GM19438 (cell line): ENCODE measurements around the gene ERFE.

Experiments used
- ATAC-seq: cut with Tn5 transposase; IDR thresholded peaks from one replicate; pipeline ENCODE4 v1.9.1; 2021; ENCODE audit warnings: low read depth; ENCODE audit not compliant: unreplicated experiment

ERFE gene

GRCh38 chr2:238138331-238139195, 20.2 kb upstream of the ERFE start, which contains the start of gene KLHL30:
Gene KLHL30, plus strand, starts transcription at chr2:238138668. Its CDS starts 2,087 bp downstream, at chr2:238140755.
- no peak for ATAC-seq

GRCh38 chr2:238139196-238140039, 19.4 kb upstream of the ERFE start:
- ATAC-seq: no peak

- no peak for ATAC-seq
Observed at GRCh38 chr2:238140040-238140439, 18.7 kb upstream of the ERFE start.

- ATAC-seq: no peak
Observed at GRCh38 chr2:238140721-238141540, 17.8 kb upstream of the ERFE start.

GRCh38 chr2:238141541-238142318, 17.0 kb upstream of the ERFE start:
- no peak for ATAC-seq

GRCh38 chr2:238142382-238143205, 16.2 kb upstream of the ERFE start:
- no peak for ATAC-seq

- ATAC-seq: no peak
Observed at GRCh38 chr2:238143239-238143951, 15.4 kb upstream of the ERFE start.

GRCh38 chr2:238144262-238144661, 14.5 kb upstream of the ERFE start:
- ATAC-seq: no peak

- ATAC-seq: no peak
Observed at GRCh38 chr2:238145046-238145445, 13.7 kb upstream of the ERFE start.

GRCh38 chr2:238145851-238146250, 12.9 kb upstream of the ERFE start:
- ATAC-seq: no peak

- ATAC-seq: no peak
Observed at GRCh38 chr2:238146884-238147544, 11.8 kb upstream of the ERFE start.

- no peak for ATAC-seq
Observed at GRCh38 chr2:238148981-238149380, 9.8 kb upstream of the ERFE start.

GRCh38 chr2:238149841-238150572, 8.8 kb upstream of the ERFE start:
- no peak for ATAC-seq

- no peak for ATAC-seq
Observed at GRCh38 chr2:238150686-238151085, 8.1 kb upstream of the ERFE start.

- no peak for ATAC-seq
Observed at GRCh38 chr2:238151205-238151604, 7.6 kb upstream of the ERFE start.

GRCh38 chr2:238151628-238152235, 7.0 kb upstream of the ERFE start:
- ATAC-seq: no peak
